GM10266 (cell line): ENCODE measurements around the gene SLIT3.

Experiments
- DNase-seq: peaks from one replicate; pipeline ENCODE4 v3.0.0; 2012; ENCODE audit errors: extremely low spot score
- TF ChIP-seq, protein P1 (sequence below): IDR thresholded peaks from 2 replicates; pipeline ENCODE4 v1.5.1; 2012; ENCODE audit warnings: mild to moderate bottlenecking, low read depth; ENCODE audit not compliant: control insufficient read depth, insufficient read depth; ENCODE audit errors: missing control alignments

The SLIT3 gene

DNA sequence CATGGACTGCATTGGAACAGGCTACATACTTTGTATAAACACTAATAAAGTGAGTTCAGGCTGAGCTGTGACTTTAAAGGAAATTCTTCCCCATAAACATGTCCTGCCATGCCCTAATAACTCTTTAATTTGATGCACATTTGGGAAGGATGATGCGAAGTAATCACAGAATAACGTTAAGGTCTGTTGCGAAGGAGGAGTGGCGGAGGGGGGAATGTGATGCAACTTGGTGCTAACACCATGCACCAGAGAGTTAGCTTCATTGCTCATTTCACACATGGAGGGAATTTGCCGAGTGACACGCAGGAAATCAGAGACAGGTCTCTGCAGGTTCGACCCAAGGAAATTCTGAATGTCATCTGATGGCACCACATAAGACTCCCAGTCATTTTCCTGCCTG is 32.9 kb downstream of the SLIT3 start:
- no peak for DNase-seq
- TF ChIP-seq, protein P1, sequence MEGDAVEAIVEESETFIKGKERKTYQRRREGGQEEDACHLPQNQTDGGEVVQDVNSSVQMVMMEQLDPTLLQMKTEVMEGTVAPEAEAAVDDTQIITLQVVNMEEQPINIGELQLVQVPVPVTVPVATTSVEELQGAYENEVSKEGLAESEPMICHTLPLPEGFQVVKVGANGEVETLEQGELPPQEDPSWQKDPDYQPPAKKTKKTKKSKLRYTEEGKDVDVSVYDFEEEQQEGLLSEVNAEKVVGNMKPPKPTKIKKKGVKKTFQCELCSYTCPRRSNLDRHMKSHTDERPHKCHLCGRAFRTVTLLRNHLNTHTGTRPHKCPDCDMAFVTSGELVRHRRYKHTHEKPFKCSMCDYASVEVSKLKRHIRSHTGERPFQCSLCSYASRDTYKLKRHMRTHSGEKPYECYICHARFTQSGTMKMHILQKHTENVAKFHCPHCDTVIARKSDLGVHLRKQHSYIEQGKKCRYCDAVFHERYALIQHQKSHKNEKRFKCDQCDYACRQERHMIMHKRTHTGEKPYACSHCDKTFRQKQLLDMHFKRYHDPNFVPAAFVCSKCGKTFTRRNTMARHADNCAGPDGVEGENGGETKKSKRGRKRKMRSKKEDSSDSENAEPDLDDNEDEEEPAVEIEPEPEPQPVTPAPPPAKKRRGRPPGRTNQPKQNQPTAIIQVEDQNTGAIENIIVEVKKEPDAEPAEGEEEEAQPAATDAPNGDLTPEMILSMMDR = no peak

DNA sequence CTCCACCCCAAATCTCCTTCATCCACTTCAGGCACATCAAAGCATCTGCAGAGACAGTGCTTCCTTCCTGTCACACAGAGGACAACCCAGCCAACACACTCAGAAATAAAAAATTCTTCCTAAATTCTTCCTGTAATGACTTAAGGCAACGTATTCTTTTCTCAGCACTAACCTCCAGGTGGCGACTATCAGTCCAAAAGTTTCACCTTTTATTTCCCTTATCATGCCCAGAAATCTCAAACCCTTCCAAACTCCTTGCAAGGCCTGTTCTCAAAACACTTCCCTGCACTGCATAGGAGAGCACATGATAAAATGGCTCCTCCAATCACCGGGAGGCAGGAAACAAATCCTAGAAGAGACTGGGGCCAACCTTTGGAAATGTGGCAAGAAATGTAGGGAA is 35.1 kb downstream of the SLIT3 start:
- TF ChIP-seq, protein P1 = peak; percentile 17
- no peak for DNase-seq

DNA sequence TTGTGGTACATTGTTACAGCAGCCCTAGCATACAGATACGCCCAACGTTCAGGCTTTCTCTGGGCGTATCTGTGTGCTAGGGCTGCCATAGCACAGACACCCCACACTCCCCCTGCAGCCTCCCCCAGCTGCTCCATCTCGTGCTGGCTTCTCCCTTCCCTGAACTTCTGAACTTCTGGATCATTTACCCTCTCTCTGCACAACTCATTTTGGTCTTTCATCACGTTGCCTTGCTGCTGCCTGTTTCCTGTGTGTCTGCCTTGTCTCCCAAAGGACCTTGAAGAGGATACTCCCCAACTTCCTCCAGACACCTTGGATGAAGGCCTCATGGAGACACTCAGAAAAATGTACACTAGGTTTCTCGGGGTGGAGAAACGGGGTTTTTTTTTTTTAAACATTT is 37.3 kb downstream of the SLIT3 start:
- TF ChIP-seq, protein P1 = no peak
- DNase-seq = no peak

DNA sequence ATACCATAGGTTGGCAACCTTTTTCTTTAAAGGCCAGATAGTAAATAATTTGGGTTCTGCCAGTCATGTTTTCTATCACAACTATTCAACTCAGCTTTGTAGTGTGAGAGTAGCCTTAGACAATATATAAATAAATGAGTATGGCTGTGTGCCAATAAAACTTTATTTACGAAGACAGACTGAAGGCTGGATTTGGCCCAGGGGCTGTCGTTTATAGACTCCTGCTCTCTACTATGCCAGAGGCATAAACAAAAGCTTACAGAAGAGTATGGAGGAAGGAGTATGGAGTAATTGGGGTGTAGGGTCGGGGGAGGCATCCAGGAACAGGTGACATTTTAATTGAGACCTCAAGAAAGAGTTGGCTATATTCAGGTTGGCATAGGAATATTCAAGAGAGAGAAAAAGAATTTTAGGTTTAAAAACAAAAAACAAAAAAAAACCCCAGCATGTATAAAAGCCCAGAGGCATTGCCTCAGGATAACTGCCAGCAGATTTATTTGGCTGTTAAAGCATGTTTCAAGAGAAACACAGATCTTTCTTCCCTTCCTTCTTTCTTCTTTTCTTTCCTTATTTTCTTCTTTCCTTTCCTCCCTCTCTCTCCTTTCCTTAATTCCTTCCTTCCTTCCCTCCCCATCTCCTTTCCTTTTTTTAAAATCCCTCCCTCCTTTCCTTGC is 39.9 kb downstream of the SLIT3 start:
- no peak for DNase-seq
- TF ChIP-seq, protein P1 = no peak

DNA sequence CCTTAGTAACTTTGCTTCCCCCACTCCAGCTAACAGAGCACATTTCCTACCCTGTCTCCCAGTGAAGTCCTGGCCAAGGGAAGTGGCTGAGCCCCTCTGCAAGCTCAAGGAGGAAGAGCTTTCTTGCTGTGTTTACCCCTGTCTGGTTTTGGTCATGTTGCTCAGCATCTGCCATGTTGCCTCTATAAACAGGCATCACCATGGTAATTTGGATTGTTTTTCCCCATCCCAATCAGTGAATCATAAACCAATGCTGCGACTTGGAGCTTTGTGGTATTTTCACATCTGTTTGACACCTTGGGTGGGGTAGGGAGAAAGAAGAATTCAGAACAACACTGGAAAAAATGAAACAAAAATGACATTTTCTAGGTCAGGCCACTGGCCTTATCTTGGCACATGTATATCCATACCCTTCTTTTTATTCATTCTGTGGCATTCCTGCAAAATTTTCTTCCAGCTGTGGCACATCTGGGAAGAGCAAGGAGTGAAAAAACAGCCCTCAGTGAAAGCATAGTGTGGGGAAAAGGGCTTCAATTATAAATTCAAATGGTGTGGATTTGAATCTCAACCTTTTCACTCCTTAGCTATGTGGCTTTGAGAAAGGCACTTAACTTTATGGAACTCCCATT is 42.5 kb downstream of the SLIT3 start:
- DNase-seq = no peak
- TF ChIP-seq, protein P1 = no peak

DNA sequence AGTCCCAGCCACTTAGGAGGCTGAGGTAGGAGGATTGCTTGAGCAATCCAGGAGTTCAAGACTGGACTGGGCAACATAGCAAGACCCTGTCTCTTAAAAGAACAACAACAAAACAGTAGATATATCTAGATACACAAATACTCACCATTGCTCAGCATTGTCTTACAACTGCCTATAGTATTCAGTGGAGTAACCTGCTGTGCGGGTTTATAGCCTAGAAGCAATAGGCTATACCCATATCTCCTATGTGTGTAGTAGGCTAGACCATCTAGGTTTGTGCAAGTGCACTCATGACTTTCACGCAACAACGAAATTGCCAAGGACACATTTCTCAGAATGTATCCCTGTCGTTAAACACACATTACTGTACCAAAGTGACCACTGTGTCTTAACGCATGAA is 44.7 kb downstream of the SLIT3 start:
- TF ChIP-seq, protein P1 = no peak
- no peak for DNase-seq

DNA sequence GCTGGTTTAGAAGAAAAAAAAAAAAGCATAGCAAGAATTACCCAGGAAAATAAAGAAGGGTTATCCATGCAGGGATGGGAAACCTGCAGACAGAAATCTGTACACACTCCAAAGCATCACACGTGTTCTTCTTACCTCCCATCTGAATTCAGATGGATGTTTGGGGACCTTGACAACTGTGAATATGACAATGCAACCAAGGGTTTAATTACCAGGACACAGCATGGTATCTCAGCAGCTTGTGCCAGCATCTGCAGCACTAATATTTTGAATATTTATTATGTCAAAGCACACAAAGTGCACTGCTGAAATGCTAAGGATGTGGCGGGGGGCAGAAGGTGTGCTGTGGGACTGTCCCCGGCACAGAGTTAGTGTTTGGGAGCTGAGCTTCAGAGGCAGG is 47.9 kb downstream of the SLIT3 start:
- TF ChIP-seq, protein P1 = no peak
- no peak for DNase-seq
